A549 (cell line): ENCODE data around the gene RIPOR1. TPM values are rescaled to one million over a fixed set of nuclear protein-coding genes. Genes with fewer than 3 reads are reported as not detected.
A peak's percentile ranks its signal among the peaks of the same experiment; 100 is the strongest.

Experiments used
- ATAC-seq, 2 experiments: fragments of 200-7000 bp in 1 of 2; fragments of >200 bp in 1 of 2; cut with Nextera tagmentation in 1 of 2; cut with Tn5 transposase in 1 of 2; 3 replicates each; pipeline versions ENCODE4 v1.8.0 to v1.9.1; 2018 to 2020; ENCODE audit warnings: mild to moderate bottlenecking in 1 of 2, moderate library complexity in 1 of 2
- CTCF ChIA-PET: fragments of 300-600 bp; sonication (Branson Sonifier 250); formaldehyde crosslinking; extraction: SDS; loops from one replicate; lab custom pipeline; 2021; ENCODE audit warnings: antibody characterized with exemption, inconsistent platforms; lab: Yijun Ruan, JAX
- POLR2A ChIA-PET: fragments of 350-600 bp; formaldehyde crosslinking; extraction: SDS; loops from one replicate; lab custom pipeline; 2021; ENCODE audit warnings: antibody characterized with exemption, inconsistent platforms; lab: Yijun Ruan, JAX
- DNase-seq, 2 experiments: peaks; one replicate each; pipeline versions ENCODE4 v3.0.0 to v3.0.0-alpha.2; 2011 to 2016; ENCODE audit warnings: low read depth in 1 of 2, low spot score in 1 of 2
- FAIRE-seq: peaks from 2 replicates; lab custom pipeline; 2011; peaks lifted over from hg19 to GRCh38; lab: Jason Lieb, UNC
- H3K27ac ChIP-seq, 2 experiments: fragments of >200 bp; sonication (Bioruptor Twin); formaldehyde crosslinking; 3 replicates each; pipeline ENCODE4 v1.5.1; 2016 to 2017
- H3K4me1 ChIP-seq: fragments of >200 bp; sonication (Bioruptor Twin); formaldehyde crosslinking; 3 replicates; pipeline ENCODE4 v1.6.1; 2016
- H3K4me2 ChIP-seq: fragments of >200 bp; sonication (Bioruptor Twin); formaldehyde crosslinking; 3 replicates; pipeline ENCODE4 v1.6.1; 2016
- H3K4me3 ChIP-seq: fragments of >200 bp; sonication (Bioruptor Twin); formaldehyde crosslinking; 3 replicates; pipeline ENCODE4 v1.5.1; 2016
- H3K9me3 ChIP-seq: fragments of >200 bp; sonication (Bioruptor Twin); formaldehyde crosslinking; 3 replicates; pipeline ENCODE4 v1.6.1; 2016
- CHD2 ChIP-seq: fragments of 150-350 bp; IDR thresholded peaks from 2 replicates; pipeline ENCODE4 v1.6.1; 2014; ENCODE audit warnings: low read length; ENCODE audit not compliant: partially characterized antibody
- FOSB ChIP-seq: fragments of 250-450 bp; sonication (Bioruptor Pico); IDR thresholded peaks from 2 replicates; pipeline ENCODE4 v1.5.0; 2020; ENCODE audit warnings: mild to moderate bottlenecking, moderate library complexity
- FOSL2 ChIP-seq, 2 experiments: fragments of 450-650 bp in 1 of 2; fragments of >200 bp in 1 of 2; sonication (Bioruptor Twin) in 1 of 2; formaldehyde crosslinking; IDR thresholded peaks; 2 replicates each; pipeline versions ENCODE4 v1.5.0 to v1.6.1; 2016 to 2020; ENCODE audit warnings: mild to moderate bottlenecking in 1 of 2, moderate library complexity in 1 of 2
- HDAC2 ChIP-seq: fragments of 200-600 bp; sonication (generic); IDR thresholded peaks from 2 replicates; pipeline ENCODE4 v1.6.1; 2016
- JUN ChIP-seq, 2 experiments: fragments of >200 bp; sonication (Bioruptor Twin); formaldehyde crosslinking; IDR thresholded peaks; 2 replicates in 1 of 2; 3 replicates in 1 of 2; pipeline ENCODE4 v1.6.1; 2016 to 2017
- MAZ ChIP-seq: fragments of 150-350 bp; IDR thresholded peaks from 2 replicates; pipeline ENCODE4 v1.6.1; 2014; ENCODE audit warnings: antibody characterized with exemption, low read depth, low read length, borderline replicate concordance
- RAD21 ChIP-seq, 2 experiments: fragments of >200 bp in 1 of 2; sonication (Bioruptor Twin) in 1 of 2; formaldehyde crosslinking in 1 of 2; IDR thresholded peaks in 1 of 2; conservative IDR thresholded peaks in 1 of 2; 2 replicates in 1 of 2; 3 replicates in 1 of 2; pipeline ENCODE4 v1.6.1; 2012 to 2018; ENCODE audit warnings: inconsistent platforms in 1 of 2
- SMC3 ChIP-seq: fragments of >200 bp; sonication (Bioruptor Twin); formaldehyde crosslinking; IDR thresholded peaks from 3 replicates; pipeline ENCODE4 v1.6.1; 2018; ENCODE audit warnings: inconsistent platforms
- TP53 ChIP-seq: fragments of 250-450 bp; sonication (Bioruptor Pico); IDR thresholded peaks from 2 replicates; pipeline ENCODE4 v1.5.0; 2021; ENCODE audit warnings: mild to moderate bottlenecking, moderate library complexity
- ZC3H11A ChIP-seq: fragments of 450-650 bp; IDR thresholded peaks from 2 replicates; pipeline ENCODE4 v1.6.1; 2014; ENCODE audit warnings: antibody characterized with exemption, mild to moderate bottlenecking
- WGBS: methylation state at CpG from one replicate; pipeline ENCODE4 v1.1.6; 2017; ENCODE audit errors: missing lambda C conversion rate; 5-methylcytosine and 5-hydroxymethylcytosine counted together
- polyA plus RNA-seq, 4 experiments: library from polyadenylated mRNA; depleted of rRNA in 3 of 4; stranded (reverse); fragments of >200 nt; fragmentation: RNase III in 1 of 4; extraction: RNeasy Plus Mini Kit Qiagen cat#74134 plus additional on column Dnase treatment in 1 of 4; gene quantifications; 2 replicates in 3 of 4; 3 replicates in 1 of 4; pipeline ENCODE4 v1.2.3, GENCODE V29; 2011 to 2017
- TF ChIP-seq, protein P1 (sequence below): fragments of >200 bp; sonication (Bioruptor Twin); formaldehyde crosslinking; IDR thresholded peaks from 3 replicates; pipeline ENCODE4 v1.5.1; 2016
- TF ChIP-seq, protein P2 (sequence below): fragments of 250-450 bp; sonication (Bioruptor Pico); IDR thresholded peaks from 2 replicates; pipeline ENCODE4 v1.5.0; 2021; ENCODE audit warnings: mild to moderate bottlenecking, moderate library complexity, borderline replicate concordance

RIPOR1 gene
- polyA plus RNA-seq, 2 of the 4 experiments (the other 2 are of a cell fraction), result 7.2 to 23.0 TPM

DNA sequence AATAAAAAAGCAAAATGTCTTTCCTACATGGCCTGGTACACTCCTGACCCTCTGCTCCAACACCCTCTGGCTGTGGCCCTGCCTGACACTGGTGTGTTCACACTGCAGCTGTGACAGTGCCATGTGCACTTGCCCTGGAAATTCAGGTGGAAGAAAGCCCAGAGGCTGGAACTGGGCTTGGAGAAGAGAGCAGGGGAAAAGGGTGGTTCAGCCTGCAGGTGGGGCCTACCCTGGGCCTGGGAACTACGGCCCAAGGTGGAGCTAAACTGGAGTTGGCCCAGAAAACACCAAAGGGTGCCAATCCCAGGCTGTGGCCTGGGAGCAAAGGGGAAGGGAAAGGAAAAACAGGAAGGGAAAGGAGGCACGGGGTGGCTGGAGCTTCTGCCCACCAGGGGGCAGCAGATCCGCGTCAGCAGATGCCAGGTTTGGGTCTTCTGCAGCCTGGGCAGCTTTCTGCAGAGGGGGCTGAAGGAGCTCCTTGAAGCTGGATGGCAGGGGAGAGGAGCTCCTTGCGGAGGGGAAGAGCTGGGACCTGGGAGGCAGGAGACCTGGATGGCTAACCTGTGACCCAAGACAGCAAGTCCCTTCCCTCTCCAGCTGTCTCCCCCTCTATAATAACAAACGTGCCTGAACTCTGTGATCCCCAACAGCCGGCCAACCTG is 18.3 kb downstream of the RIPOR1 start:
- Histone ChIP-seq H3K27ac (0 out of 6 replicates have a peak overlapping the region, but pooled peaks of 1 of the 2 experiments have one; percentile 14), H3K4me1 (peaks cover under 1% of the 10 kb centered on the region; the same call in 1 of the 3 replicates), H3K4me3 (no peak overlapping the region), H3K9me3 (no peaks in the 10 kb centered on the region), H3K4me2 (no peak overlapping the region)
- WGBS, result 26% methylated on average over 7 of the region's 7 CpGs
- TF ChIP-seq RAD21 (conservative IDR thresholded peaks at IDR 0.05 in 1 of 2, IDR thresholded peaks at IDR 0.05 in 1 of 2) (peak; percentile 81 to 85), CHD2 (no peak), ZC3H11A (no peak), TP53 (CRISPR knock-in tag) (no peak), SMC3 (peak; percentile 87)
- TF ChIP-seq, protein P1, sequence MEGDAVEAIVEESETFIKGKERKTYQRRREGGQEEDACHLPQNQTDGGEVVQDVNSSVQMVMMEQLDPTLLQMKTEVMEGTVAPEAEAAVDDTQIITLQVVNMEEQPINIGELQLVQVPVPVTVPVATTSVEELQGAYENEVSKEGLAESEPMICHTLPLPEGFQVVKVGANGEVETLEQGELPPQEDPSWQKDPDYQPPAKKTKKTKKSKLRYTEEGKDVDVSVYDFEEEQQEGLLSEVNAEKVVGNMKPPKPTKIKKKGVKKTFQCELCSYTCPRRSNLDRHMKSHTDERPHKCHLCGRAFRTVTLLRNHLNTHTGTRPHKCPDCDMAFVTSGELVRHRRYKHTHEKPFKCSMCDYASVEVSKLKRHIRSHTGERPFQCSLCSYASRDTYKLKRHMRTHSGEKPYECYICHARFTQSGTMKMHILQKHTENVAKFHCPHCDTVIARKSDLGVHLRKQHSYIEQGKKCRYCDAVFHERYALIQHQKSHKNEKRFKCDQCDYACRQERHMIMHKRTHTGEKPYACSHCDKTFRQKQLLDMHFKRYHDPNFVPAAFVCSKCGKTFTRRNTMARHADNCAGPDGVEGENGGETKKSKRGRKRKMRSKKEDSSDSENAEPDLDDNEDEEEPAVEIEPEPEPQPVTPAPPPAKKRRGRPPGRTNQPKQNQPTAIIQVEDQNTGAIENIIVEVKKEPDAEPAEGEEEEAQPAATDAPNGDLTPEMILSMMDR, result peak; percentile 93
- peak; percentile 73 to 85 for DNase-seq
- ChIA-PET POLR2A (interaction anchor here (0.6 to 1.5 kb wide), 4 partner anchors 9 to 99 kb away, joined by 3 to 10 read pairs (median 4); partner anchors contain the start of gene CTCF), CTCF (interaction anchor here (0.7 to 22.1 kb wide), 49 partner anchors 8 to 395 kb away, joined by 3 to 301 read pairs (median 5); partner anchors contain the start of genes ACD, ATP6V0D1, C16orf86 and CARMIL2)
- no peak for FAIRE-seq
- ATAC-seq, result peak; percentile 74 to 84

DNA sequence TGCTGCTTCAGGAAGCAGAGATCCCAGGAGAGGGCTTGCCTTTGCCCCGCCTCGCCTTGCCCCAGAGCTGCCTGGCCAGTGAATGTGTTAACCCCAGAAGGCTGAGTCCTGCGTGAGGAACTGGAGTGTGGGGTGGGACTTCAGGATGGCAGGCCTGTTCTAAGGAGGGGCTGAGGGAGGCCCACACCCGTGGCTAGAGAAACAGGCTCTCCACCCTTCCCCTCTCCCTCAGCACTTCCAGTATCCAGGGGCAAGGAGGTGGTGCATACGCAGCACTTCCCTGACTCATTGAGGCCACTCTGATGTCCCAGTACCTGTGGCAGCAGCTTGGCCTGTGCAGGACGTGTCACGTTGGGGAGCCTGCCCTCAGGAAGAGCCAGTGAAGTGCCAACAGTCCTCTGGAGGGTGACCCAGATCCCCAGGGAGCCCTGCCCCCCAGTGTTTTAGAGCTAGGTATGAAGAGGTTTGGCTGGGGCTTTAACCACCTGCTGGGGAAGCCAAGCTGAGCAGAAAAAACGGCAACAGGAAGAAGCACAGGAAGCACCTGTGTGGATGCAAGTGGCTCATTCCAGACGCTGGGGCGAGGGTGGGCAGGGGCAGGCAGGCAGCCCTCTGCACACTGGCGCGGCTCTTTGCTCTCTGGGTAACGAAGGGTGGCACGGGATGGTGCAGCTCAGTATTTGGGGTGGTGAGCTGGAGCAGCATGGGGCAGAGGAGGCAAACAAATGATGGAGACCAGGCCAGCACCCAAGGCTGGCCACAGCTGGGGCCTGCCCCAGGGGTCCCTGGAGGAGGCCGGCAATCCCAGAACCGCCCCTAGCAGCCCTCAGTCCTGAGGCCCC is 19.0 kb downstream of the RIPOR1 start:
- no peak overlapping the region for H3K4me3 ChIP-seq
- ATAC-seq (no peak), DNase-seq (no peak), FAIRE-seq (no peak)
- POLR2A ChIA-PET, result interaction anchor here (0.9 to 1.5 kb wide), 3 partner anchors 14 to 98 kb away, joined by 3 to 10 read pairs (median 5); partner anchors contain the start of gene CTCF
- WGBS, result 88% methylated on average over 14 of the region's 16 CpGs
- no peaks in the 10 kb centered on the region for H3K4me1 ChIP-seq
- CTCF ChIA-PET, result interaction anchor here (0.6 to 22.1 kb wide), 49 partner anchors 8 to 399 kb away, joined by 3 to 301 read pairs (median 5); partner anchors contain the start of genes ACD, ATP6V0D1, C16orf86 and CARMIL2
- no peak overlapping the region for H3K4me2 ChIP-seq
- H3K9me3 ChIP-seq, result no peaks in the 10 kb centered on the region
- H3K27ac ChIP-seq, result no peak overlapping the region
- TF ChIP-seq JUN (IDR thresholded peaks at IDR 0.05), result no peak
- no peak for TF ChIP-seq MAZ
- TF ChIP-seq, protein P2, sequence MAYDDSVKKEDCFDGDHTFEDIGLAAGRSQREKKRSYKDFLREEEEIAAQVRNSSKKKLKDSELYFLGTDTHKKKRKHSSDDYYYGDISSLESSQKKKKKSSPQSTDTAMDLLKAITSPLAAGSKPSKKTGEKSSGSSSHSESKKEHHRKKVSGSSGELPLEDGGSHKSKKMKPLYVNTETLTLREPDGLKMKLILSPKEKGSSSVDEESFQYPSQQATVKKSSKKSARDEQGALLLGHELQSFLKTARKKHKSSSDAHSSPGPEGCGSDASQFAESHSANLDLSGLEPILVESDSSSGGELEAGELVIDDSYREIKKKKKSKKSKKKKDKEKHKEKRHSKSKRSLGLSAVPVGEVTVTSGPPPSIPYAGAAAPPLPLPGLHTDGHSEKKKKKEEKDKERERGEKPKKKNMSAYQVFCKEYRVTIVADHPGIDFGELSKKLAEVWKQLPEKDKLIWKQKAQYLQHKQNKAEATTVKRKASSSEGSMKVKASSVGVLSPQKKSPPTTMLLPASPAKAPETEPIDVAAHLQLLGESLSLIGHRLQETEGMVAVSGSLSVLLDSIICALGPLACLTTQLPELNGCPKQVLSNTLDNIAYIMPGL (CRISPR knock-in tag), result no peak
- no peak for TF ChIP-seq FOSB

DNA sequence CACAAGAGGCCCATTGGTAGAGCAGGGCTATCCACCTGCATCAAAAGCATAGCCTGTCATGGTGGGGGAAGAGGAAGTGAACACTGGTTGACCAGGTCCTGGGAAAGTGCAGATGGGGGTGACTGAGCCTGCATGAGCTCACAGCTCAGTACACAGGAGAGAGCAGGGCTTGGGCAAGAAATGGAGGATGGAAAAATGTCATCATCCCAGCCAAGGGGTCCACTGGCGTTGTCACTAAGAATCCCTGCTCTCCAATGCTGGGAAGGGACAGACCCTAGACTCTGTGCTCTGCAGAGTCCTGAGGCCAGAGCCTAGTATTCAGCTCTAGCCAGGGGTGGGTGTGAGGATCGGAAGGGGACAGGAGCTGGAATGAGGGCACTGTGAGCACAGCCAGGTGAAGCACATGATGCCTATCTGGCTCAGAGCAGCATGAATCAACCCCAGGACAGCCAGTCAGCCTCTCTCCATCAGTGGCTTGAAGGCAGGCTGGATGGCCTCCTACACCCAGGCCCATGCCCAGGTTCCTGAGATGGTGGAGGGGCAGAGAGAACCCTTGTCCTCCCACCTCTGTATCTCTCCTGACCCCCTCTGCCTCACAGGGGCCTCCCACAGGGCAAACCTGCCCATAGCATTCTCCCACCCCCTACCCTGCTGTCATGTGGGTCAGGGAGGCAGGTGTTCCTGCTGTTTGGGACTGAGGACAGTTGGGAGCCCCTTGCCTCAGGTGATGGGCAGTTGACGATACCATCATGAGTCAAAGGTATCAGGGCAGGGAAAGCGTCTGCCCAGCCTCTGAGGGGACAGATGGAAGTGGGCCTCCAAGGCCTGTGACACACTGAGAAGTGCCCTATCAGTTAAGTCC is 19.9 kb downstream of the RIPOR1 start:
- Histone ChIP-seq H3K9me3 (no peaks in the 10 kb centered on the region), H3K4me2 (no peak overlapping the region), H3K4me1 (no peaks in the 10 kb centered on the region), H3K27ac (no peak overlapping the region), H3K4me3 (no peak overlapping the region)
- CTCF ChIA-PET, result interaction anchor here (0.6 to 22.1 kb wide), 22 partner anchors 7 to 399 kb away, joined by 3 to 301 read pairs (median 8); partner anchors contain the start of genes ATP6V0D1, C16orf86, CARMIL2 and CTCF
- POLR2A ChIA-PET, result no interaction called here
- WGBS, result 98% methylated on average over 4 of the region's 4 CpGs
- no peak for TF ChIP-seq FOSL2 (IDR thresholded peaks at IDR 0.05)
- no peak for TF ChIP-seq FOSL2 (CRISPR knock-in tag; IDR thresholded peaks at IDR 0.05)
- TF ChIP-seq HDAC2, result no peak
- no peak for FAIRE-seq
- no peak for ATAC-seq
- DNase-seq, result no peak
